ENCODE data around the gene LCT.

The LCT gene

GRCh38 chr2:135822855-135823254, 14.1 kb downstream of the LCT start:
- no peak for TF ChIP-seq CTCF (IDR thresholded peaks at IDR 0.05; ENCODE audit: borderline replicate concordance, insufficient read depth, low read depth, low read length)
- no peak overlapping the region for H3K4me3 ChIP-seq (ENCODE audit: low read depth, low read length)

GRCh38 chr2:135821190-135821589, 15.8 kb downstream of the LCT start:
- H3K4me3 ChIP-seq (ENCODE audit: low read depth, low read length), result peak overlapping the region; percentile 30
- TF ChIP-seq CTCF (IDR thresholded peaks at IDR 0.05; ENCODE audit: borderline replicate concordance, insufficient read depth, low read depth, low read length), result no peak

- no peak for TF ChIP-seq CTCF (IDR thresholded peaks at IDR 0.05; ENCODE audit: borderline replicate concordance, insufficient read depth, low read depth, low read length)
Observed at GRCh38 chr2:135820003-135820618, 16.9 kb downstream of the LCT start.

GRCh38 chr2:135818937-135819610, 17.9 kb downstream of the LCT start:
- peak; percentile 63 for TF ChIP-seq CTCF (IDR thresholded peaks at IDR 0.05; ENCODE audit: borderline replicate concordance, insufficient read depth, low read depth, low read length)
- no peak overlapping the region for H3K4me3 ChIP-seq (ENCODE audit: low read depth, low read length)

More at GRCh38 chr2:135820003-135820618, 16.9 kb downstream of the LCT start:
- peak overlapping the region; percentile 8 for H3K4me3 ChIP-seq (ENCODE audit: low read depth, low read length)

GRCh38 chr2:135817951-135818350, 19.0 kb downstream of the LCT start:
- TF ChIP-seq CTCF (IDR thresholded peaks at IDR 0.05; ENCODE audit: borderline replicate concordance, insufficient read depth, low read depth, low read length), result no peak
- no peak overlapping the region for H3K4me3 ChIP-seq (ENCODE audit: low read depth, low read length)

GRCh38 chr2:135817466-135817865, 19.5 kb downstream of the LCT start:
- H3K4me3 ChIP-seq (ENCODE audit: low read depth, low read length), result no peak overlapping the region
- TF ChIP-seq CTCF (IDR thresholded peaks at IDR 0.05; ENCODE audit: borderline replicate concordance, insufficient read depth, low read depth, low read length), result no peak

GRCh38 chr2:135815269-135815668, 21.7 kb downstream of the LCT start:
- H3K4me3 ChIP-seq (ENCODE audit: low read depth, low read length), result no peak overlapping the region
- no peak for TF ChIP-seq CTCF (IDR thresholded peaks at IDR 0.05; ENCODE audit: borderline replicate concordance, insufficient read depth, low read depth, low read length)
